Right ventricle myocardium superior (tissue), 1 donor: ENCODE measurements around the gene TRIM25. TPM values are rescaled to one million over a fixed set of nuclear protein-coding genes. Genes with fewer than 3 reads are reported as not detected.
"Not testable (repeated sequence)": the region's sequence is repeated elsewhere in the genome, so short reads cannot be mapped to it uniquely, and the experiment has no call there.

Source experiments
- ATAC-seq: fragments of 200-7000 bp; cut with Tn5 transposase; one replicate; pipeline ENCODE4 v1.9.1; 2020; ENCODE audit warnings: mild to moderate bottlenecking; ENCODE audit not compliant: poor library complexity
- DNase-seq: peaks from one replicate; pipeline ENCODE4 v3.0.0-alpha.2; 2020
- intact Hi-C: fragments of 100-400 bp; cut with DNase I; formaldehyde crosslinking; loops from one replicate; pipeline ENCODE4 v1.11.2; 2022
- long read RNA-seq: library from polyadenylated mRNA; unstranded; transcript quantifications from one replicate; pipeline ENCODE4 v2.0.0, GENCODE V29; 2021
- total RNA-seq: library from RNA; stranded (reverse); fragmentation: NEBNext Ultra II Directional; extraction: Animal tissue kit (Norgen Biotek cat#: 25700); gene quantifications from one replicate; pipeline ENCODE4 v1.2.1, GENCODE V29; 2021
- donor health status: DM: no; HTN: yes; CAD: no; lungs with severe emphysema.

Gene TRIM25, protein sequence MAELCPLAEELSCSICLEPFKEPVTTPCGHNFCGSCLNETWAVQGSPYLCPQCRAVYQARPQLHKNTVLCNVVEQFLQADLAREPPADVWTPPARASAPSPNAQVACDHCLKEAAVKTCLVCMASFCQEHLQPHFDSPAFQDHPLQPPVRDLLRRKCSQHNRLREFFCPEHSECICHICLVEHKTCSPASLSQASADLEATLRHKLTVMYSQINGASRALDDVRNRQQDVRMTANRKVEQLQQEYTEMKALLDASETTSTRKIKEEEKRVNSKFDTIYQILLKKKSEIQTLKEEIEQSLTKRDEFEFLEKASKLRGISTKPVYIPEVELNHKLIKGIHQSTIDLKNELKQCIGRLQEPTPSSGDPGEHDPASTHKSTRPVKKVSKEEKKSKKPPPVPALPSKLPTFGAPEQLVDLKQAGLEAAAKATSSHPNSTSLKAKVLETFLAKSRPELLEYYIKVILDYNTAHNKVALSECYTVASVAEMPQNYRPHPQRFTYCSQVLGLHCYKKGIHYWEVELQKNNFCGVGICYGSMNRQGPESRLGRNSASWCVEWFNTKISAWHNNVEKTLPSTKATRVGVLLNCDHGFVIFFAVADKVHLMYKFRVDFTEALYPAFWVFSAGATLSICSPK
- 15.4 TPM for total RNA-seq
- long read RNA-seq, full-length matches to known transcripts, result 2 of 8 reads
- long read RNA-seq, partial matches to known transcripts, result 1 of 8 reads
- long read RNA-seq, other reads (novel, unspliced or antisense), result 5 of 8 reads

DNA sequence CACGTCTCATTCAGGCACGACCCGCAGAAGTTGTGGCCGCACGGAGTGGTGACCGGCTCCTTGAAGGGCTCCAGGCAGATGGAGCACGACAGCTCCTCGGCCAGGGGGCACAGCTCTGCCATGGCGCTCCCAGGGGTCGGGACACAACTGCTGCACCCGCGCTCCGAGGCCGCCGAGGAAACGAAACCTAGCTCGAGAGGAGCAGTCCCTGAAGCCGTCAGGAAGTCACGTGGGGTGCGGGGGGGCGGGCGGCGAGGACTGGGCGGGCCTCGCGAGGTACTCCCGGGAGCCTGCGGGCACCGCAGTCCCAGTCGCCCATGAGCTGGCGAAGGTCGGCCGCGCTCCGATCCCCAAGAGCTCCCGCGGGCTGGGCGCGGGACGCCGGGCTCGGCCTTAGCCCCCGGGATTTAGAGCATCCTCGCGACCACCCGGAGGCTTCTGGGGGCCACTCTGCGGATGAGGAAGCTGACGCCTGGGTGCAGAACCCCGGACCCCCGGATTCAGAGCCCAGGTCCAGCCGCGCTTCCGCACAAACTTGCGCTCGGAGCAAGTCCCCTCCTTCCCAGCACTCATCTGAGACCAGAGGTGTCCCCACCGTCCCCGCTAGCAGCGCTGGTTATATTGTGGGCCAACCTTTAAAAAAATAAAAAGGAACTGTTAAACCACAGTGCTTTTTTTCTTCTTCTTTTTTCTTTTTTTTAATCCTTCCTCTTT lies at the start of gene TRIM25:
Gene TRIM25, minus strand, starts transcription at position 183 of the 714 bp plus-strand sequence. Its CDS starts 61 bp downstream, at position 122.
- peak; percentile 95 for DNase-seq
- ATAC-seq, result peak; percentile 98
- intact Hi-C loops, result no loop called here

DNA sequence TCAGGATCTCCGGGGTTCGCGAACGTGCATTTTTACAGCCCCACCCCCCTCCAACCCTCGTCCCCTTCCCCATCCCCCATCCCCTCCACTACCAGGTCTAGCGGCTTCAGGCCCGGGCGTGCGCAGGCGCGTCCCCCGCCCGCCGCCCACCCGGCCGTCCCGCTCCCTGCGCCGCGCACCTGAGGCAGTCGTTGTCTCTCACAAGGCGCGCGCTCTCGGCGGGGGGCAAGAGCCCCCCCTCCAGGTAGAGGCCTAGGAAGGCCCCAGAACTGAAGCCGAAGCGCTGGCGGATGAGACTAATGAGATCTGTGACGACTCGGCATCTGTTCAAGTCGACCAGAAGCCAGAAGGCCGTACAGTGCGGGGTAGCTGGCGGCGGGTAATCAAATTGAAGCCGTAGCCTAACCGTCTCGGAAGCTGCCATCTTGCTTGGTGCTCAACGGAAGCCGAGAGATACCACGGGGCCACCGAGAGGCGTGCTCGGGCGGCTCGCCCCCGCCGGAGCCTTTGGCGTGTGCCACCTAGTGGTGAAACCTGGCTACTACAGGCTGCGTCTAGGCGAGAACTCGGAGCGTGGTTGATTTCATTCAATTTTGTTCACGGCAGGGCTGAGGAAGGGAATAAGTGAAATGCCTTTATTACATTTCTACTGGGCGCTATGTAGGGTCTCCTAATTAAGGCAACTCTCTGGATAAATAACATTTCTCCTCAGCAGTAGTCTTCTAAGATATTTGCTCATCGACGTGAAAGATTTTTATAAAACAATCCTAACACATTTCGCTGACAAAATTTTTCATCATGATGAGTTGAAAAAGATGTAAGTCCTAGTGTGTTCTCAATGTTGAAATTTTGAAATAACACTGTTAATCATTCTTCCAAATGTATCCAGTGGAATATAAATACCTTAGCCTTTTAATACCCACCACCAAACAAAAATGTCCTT lies 47.0 kb upstream of the TRIM25 start, which contains the start of gene COIL:
Gene COIL, minus strand, starts transcription at position 455 of the 943 bp plus-strand sequence. Its CDS starts 31 bp downstream, at position 424.
- intact Hi-C loops, result no loop called here
- DNase-seq (peak; percentile 94), ATAC-seq (peak; percentile 98)

DNA sequence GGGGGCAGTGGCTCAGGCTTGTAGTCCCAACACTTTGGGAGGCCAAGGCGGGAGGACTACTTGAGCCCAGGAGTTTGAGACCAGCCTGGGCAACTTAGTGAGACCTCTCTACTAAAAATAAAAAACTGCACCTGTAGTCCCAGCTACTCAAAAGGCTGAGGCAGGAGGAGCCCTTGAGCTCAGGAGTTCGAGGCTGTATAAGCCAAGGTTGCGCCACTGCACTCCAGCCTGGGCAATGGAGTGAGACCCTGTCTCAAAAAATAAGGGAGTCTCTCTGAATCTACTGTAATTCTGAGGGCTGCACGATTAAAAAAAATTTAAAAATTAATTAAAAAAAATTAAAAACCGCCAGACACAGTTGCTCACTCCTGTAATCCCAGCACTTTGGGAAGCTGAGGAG lies 43.1 kb upstream of the TRIM25 start:
- ATAC-seq (no peak), DNase-seq (no peak)
- intact Hi-C loops, result no loop called here

DNA sequence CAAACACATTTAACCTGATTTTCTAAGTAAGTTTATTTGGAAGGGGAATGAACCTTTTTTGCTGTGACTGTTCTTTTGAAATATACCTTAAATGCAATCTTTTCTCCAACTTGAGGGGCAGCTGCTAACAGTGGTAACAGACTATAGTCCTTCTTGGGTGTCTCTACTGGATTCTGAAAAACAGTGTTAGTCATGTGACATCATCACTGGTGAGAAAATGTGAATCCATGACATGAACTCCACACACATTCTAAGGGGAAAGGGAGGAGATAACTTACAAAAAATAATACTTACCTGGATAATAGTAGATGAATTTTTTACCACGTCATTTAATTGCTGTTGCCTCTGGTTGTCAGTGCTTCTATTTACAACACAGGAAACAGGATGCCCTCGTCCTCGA lies 35.7 kb upstream of the TRIM25 start:
- intact Hi-C loops, result no loop called here
- no peak for DNase-seq
- no peak for ATAC-seq

DNA sequence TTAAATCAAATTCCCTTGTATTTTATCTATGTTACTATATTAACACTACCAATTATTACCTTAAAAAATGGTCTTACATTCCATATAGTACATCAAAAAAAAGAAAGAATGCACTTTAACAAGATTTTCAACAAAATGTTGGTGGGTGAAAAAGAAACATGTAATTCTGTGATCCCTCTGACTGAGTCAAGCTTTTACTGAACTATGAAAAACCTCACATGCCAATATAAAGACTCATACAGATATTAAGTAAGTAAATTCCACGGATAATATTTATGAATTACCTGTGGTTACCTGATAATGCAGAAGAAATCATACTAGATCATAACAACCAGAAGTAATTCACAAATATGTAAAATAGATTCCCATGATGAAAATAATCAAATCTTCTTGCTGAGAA lies 34.6 kb upstream of the TRIM25 start:
- intact Hi-C loops, result no loop called here
- ATAC-seq (no peak), DNase-seq (no peak)

DNA sequence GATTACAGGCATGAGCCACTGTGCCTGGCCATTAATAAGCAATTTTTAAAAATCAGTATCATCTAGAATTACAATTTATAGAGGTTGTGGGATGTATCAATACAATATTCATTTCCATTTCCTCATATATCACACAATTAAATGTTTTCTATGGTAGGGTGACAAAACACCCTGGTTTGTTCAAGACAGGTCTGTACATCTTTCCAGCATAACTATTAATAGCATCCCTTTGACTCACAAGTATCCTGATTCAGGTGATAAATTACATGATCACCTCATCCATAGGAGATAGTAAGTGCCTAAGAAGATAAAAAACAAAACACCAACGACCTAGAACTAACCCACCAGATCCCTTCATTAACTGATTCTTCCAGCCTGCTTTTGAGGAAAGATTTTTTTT lies 33.9 kb upstream of the TRIM25 start:
- ATAC-seq (no peak), DNase-seq (no peak)
- intact Hi-C loops, result no loop called here

DNA sequence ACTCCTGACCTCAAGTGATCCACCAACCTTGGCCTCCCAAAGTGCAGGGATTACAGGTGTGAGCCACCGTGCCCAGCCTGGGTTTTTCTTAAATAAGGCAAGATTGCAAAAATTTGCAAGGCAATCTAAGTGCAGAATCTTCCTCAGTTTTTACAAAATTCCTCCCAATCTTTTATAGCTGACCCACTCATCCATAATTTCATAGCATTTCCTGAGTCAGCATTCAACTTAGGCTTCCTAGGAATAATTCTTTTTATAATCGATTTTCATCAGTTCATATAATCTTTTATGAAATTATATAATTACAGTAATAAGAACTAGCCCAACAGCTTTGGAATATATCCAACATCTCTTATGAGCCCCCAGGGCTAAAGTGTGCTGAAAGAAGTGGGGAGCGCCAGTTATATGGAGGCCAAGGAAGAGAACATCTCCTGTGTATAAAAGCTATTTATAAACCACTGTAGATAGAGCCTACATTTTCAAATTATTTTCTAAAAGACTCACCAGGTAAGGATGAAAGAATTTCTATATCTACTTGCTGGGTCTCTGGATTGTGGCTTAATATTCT lies 32.2 kb upstream of the TRIM25 start:
- intact Hi-C loops, result no loop called here
- DNase-seq (no peak), ATAC-seq (no peak)

DNA sequence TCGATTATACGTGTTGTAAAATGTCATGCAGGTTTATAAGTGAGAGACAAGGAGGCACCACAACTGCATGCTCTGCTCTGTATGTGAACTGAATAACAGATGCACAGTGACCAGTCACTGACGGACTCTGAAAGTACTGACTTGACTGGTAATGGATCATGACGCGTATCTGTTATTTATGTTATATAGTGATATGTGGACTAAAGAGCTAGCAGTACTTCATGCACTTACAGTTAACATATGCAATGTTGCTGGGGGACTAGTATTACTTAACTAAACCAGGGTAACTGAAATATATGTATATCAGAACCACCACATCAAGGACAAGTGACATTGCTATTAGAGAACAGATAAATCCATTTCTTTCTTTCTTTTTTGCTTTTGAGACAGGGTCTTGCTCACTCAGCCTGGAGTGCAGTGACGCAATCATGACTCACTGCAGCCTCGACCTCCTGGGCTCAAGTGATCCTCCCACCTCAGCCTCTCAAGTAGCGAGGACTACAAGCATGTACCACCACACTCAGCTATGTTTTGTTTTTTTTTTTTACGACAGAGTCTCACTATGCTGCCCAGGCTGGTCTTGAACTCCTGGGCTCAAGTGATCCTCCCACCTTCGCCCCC lies 29.8 kb upstream of the TRIM25 start:
- ATAC-seq, result no peak
- intact Hi-C loops, result no loop called here
- DNase-seq, result no peak

DNA sequence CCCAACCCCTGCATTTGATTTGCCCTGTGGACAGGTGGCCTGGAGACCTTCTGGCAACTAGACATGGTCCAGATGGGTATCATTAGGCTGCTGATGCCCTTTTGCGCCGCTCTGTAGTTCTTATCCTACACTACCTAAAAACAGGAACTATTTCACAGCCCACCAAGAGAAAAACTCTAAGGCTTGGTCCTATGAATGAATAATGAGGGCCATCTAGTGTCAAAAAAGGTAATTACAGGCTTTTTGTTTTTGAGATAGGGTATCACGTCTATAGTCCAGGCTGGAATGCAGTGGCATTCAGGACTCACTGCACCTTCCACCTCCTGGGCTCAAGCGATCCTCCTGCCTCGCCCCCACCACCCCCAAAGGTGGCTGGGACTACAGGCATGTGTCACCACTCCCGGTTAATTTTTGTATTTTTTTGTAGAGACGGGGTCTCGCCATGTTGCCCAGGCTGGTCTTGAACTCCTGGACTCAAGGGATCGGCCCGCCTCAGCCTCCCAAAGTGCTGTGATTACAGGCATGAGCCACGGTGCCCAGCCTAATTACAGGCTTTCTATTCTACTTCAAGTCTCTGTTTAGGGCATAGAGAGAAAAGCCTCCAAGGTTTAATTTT lies 26.1 kb upstream of the TRIM25 start:
- intact Hi-C loops, result loop anchor here (2.0 kb wide), 1 partner anchor 121 kb away; no protein-coding TSS in a partner anchor
- DNase-seq (no peak), ATAC-seq (peak; percentile 38)

DNA sequence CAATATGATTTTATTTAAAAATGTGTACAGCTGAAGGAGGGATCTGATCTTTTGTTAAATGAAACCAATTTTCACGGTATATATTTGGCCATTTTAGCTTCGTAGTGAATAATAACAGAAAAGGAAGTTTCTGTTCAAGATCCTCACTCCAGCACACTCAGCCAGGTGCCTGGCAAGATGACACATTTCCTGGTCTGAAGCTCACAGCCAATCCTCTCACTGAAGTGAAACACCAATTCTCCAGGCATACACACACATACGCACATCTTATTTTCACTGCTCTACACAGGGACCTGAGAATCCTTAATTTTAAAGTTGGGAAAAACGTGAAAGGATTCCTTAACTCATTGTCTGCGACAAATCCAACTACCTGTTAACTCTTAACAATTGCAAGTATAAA lies 24.4 kb upstream of the TRIM25 start:
- intact Hi-C loops, ATAC-seq, DNase-seq: not testable (repeated sequence)

DNA sequence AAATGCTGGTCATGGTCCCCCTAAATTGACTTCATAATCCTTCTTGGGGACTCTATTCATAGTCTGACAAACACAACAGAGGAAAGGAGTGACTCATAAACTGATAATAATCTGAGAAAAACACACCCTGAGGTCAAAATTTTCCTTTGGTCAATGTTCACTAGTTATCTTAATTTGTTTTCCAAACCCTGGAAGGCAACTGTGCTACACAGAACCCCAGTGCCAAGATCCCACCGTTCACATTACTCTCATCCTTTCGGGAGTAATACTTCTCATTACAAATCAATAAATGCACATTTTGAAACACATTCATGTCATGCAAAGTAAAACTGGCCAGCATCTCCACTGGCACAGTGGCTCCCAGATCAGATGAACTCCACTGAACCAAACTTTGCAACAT lies 23.8 kb upstream of the TRIM25 start:
- ATAC-seq (no peak), DNase-seq (no peak)
- intact Hi-C loops, result no loop called here

DNA sequence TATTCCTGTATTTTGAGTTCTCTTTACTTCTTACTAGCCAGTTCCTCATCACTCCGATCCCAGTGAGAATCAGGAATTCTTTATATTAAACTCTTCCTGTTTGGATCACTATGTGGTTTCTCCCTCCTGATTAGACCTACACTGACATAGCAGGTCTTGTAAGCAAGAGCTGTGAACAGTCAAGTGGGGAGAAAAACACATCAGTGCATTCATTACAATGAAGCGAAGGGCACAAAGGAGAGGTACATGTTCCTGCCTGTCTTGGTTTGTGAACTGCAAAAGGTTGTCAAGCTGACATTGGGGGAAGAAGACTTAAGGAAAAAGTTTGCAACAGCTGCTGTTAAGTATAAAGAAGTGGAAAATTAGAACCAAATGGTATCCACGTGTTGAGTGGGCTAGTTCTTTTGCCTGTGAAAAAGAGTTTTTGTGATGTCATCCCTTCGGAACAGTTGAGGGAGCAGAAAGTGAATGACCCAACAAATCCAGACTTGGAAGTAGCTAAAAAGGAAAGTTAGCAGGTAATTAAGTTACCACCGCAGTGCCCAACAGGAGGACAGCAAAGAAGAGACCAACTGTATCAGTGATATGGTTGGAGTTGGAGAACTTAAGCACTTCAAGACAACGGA lies 23.0 kb upstream of the TRIM25 start:
- intact Hi-C loops, result no loop called here
- ATAC-seq (no peak), DNase-seq (no peak)

DNA sequence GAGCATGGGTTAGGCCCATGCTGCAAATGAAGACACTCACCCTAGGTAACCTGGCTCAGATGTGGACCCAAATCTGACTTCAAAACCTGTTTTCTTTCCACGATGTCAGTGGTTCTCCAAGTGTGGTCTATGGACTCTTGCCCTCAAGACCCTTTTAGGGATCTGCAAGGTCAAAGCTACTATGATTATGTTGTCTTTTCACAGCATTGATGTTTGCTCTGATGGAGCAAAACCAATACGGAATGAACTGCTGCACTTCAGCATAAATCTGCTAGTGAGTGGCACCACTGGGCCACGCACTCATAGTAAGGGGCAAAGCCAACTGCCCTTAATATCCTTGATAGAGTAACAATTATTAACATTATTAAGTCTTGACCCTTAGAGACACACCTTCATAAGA lies 21.6 kb upstream of the TRIM25 start:
- intact Hi-C loops, result no loop called here
- no peak for DNase-seq
- ATAC-seq, result no peak

DNA sequence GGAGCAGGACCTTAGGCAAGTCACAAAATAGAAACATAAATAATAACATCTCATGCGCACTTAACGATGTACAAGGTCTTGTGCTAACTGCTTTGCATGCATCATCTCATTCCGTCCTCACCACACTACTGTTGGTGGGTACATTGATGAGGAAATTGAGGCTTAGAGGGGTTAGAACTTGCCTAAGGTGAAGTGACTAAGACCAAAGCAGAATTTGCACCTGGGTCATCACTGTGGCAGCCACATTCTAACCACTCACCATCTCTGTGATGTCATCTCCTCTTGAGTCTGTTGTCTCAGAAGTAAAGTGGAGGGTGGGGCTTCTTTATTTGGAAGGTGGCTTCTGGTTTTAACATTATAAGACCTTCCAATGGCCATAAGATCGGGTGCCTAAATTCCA lies 20.4 kb upstream of the TRIM25 start:
- ATAC-seq (no peak), DNase-seq (no peak)
- intact Hi-C loops, result no loop called here

DNA sequence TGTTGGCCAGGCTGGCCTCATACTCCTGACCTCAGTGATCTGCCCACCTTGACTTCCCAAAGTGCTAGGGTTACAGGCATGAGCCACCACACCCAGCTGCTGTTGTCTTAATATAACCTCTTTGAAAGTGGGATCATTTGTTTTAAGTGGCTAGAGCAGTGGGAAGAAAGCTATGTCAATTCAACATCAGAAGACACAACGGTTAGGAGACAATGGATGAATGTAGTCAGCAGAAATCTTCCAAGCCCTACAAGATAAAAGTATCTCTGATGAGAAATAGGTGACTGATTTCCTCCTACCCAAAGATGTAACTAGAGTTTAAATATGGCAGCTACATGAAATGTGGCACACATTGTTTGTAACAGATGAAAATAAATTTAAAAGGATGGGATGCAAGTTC lies 20.0 kb upstream of the TRIM25 start:
- no peak for DNase-seq
- no peak for ATAC-seq
- intact Hi-C loops, result no loop called here

DNA sequence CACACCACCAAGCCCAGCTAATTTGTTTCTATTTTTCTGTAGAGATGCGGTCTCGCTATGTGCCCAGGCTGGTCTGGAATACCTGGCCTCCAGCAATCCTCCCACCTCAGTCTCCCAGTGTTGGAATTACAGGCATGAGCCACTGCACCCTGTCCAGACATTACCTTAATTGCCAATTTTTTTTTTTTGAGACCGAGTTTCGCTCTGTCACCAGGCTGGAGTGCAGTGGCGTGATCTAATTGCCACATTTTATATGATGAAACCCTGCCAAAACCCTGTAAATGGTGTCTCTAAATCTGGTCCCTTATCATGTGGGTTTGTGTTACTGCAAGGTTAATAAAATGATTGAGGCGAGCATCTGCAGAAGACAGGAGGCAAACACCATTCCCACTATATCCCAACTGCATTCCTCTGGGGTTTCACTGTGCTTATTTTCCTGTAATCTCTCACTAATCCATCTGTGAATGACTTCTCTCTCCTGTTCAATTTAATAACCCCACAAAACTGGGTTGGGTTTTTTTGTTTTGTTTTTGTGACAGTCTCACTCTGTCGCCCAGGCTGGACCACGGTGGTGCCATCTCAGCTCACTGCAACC lies 19.4 kb upstream of the TRIM25 start:
- ATAC-seq (no peak), DNase-seq (no peak)
- intact Hi-C loops, result no loop called here
